ENCODE measurements around the gene CPSF4L. TPM values are rescaled to one million over a fixed set of nuclear protein-coding genes. Genes with fewer than 3 reads are reported as not detected.

Gene CPSF4L
- total and polyA plus RNA-seq, 11 donors, result not detected

GRCh38 chr17:73247726-73248125 lies 14.0 kb downstream of the CPSF4L start:
- DNase-seq (no peak), ATAC-seq (no peak)
- WGBS, 4 donors, result 91 to 96% (median 93%) methylated on average over 2 of the region's 2 CpGs
- H3K4me1 ChIP-seq, result no peaks in the 10 kb centered on the region
- H3K27me3 ChIP-seq, result no peaks in the 10 kb centered on the region
- peaks cover 0 to 63% (median 47%) of the 10 kb centered on the region in 9 donors for H3K36me3 ChIP-seq
- no peak for TF ChIP-seq POLR2A (IDR thresholded peaks at IDR 0.05)
- TF ChIP-seq, protein P1, sequence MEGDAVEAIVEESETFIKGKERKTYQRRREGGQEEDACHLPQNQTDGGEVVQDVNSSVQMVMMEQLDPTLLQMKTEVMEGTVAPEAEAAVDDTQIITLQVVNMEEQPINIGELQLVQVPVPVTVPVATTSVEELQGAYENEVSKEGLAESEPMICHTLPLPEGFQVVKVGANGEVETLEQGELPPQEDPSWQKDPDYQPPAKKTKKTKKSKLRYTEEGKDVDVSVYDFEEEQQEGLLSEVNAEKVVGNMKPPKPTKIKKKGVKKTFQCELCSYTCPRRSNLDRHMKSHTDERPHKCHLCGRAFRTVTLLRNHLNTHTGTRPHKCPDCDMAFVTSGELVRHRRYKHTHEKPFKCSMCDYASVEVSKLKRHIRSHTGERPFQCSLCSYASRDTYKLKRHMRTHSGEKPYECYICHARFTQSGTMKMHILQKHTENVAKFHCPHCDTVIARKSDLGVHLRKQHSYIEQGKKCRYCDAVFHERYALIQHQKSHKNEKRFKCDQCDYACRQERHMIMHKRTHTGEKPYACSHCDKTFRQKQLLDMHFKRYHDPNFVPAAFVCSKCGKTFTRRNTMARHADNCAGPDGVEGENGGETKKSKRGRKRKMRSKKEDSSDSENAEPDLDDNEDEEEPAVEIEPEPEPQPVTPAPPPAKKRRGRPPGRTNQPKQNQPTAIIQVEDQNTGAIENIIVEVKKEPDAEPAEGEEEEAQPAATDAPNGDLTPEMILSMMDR (IDR thresholded peaks at IDR 0.05), result peak in 5 of 12 donors; percentile 11 to 29 (median 20)
- intact Hi-C loops (cut with DNase I), result loop anchor here in 4 of 10 donors (5.0 to 10.0 kb wide), 3 partner anchors 50 to 523 kb away; no protein-coding TSS in a partner anchor
- H3K27ac ChIP-seq, result no peak overlapping the region
- H3K4me3 ChIP-seq, result no peak overlapping the region
- no peaks in the 10 kb centered on the region for H3K9me3 ChIP-seq

- ATAC-seq (no peak), DNase-seq (no peak)
- TF ChIP-seq, protein P1 (IDR thresholded peaks at IDR 0.05), result no peak
- no peak for TF ChIP-seq POLR2A (IDR thresholded peaks at IDR 0.05)
- peaks cover 0 to 84% (median 64%) of the 10 kb centered on the region in 9 donors for H3K36me3 ChIP-seq
- H3K4me3 ChIP-seq, result no peak overlapping the region
- no peak overlapping the region for H3K27ac ChIP-seq
- H3K9me3 ChIP-seq, result no peaks in the 10 kb centered on the region
- 53 to 63% (median 56%) methylated on average over 2 of the region's 2 CpGs for WGBS, 4 donors
- no peaks in the 10 kb centered on the region for H3K27me3 ChIP-seq
- intact Hi-C loops (cut with DNase I), result loop anchor here in 2 of 10 donors (10.0 kb wide), 1 partner anchor 516 kb away; no protein-coding TSS in a partner anchor
- H3K4me1 ChIP-seq, result peaks cover 0 to 33% (median 12%) of the 10 kb centered on the region in 12 donors
Observed at GRCh38 chr17:73240561-73240960, 21.1 kb downstream of the CPSF4L start.

DNA sequence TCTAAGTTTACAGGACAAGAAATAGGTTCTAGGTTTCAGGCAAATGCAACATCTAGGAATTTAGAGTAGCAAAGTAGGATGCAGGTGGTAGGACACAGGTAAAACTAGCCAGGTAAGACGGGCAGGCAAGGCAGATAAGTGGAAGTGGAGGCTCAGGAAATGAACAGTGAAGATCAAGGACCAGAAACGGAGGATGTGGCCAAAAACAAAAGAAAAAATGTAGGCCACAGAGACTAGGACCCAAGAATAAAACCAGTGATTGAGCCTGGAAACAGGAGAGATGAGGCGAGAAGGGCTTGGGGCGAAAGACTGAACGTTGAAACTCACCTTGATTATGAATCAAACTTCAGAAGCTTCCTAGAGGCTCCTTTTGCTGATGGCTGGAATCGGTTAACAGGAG lies 24.0 kb downstream of the CPSF4L start:
- TF ChIP-seq, protein P1 (IDR thresholded peaks at IDR 0.05), result no peak
- no peak for TF ChIP-seq POLR2A (IDR thresholded peaks at IDR 0.05)
- no peaks in the 10 kb centered on the region for H3K9me3 ChIP-seq
- intact Hi-C loops (cut with DNase I), result loop anchor here in 1 of 10 donors (5.0 kb wide), 1 partner anchor 500 kb away; no protein-coding TSS in a partner anchor
- DNase-seq (no peak), ATAC-seq (no peak)
- no peak overlapping the region for H3K4me3 ChIP-seq
- WGBS, 4 donors, result 69 to 75% (median 72%) methylated on average over 6 of the region's 6 CpGs
- peaks cover 0 to 62% (median 40%) of the 10 kb centered on the region in 9 donors for H3K36me3 ChIP-seq
- H3K27me3 ChIP-seq, result no peaks in the 10 kb centered on the region
- H3K27ac ChIP-seq, result no peak overlapping the region
- peaks cover 0 to 41% (median 18%) of the 10 kb centered on the region in 12 donors for H3K4me1 ChIP-seq

DNA sequence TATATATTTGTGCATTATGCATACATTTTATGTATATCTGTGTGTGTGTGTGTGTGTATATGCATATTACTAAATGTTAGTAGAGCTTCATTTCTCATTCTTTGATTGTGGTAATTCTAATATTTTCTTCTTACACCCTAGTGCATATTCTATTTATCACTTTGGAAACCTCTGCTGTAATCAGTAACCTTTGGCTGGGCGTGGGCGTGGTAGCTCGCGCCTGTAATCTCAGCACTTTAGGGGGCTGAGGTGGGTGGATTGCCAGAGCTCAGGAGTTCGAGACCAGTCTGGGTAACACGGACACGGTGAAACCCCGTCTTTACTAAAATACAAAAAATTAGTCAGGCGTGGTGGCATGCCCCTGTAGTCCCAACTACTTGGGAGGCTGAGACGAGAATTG lies 26.9 kb downstream of the CPSF4L start:
- WGBS, 4 donors, result 89 to 94% (median 89%) methylated on average over 10 of the region's 10 CpGs
- no peak for DNase-seq
- Histone ChIP-seq H3K27me3 (no peaks in the 10 kb centered on the region), H3K36me3 (peaks cover 0 to 40% (median 27%) of the 10 kb centered on the region in 9 donors), H3K9me3 (no peaks in the 10 kb centered on the region), H3K27ac (no peak overlapping the region), H3K4me1 (peaks cover 0 to 51% (median 27%) of the 10 kb centered on the region in 12 donors), H3K4me3 (no peak overlapping the region)
- intact Hi-C loops (cut with DNase I), result loop anchor here in 6 of 10 donors (5.0 kb wide), 4 partner anchors 37 to 507 kb away; partner anchors contain the start of gene COG1 (in 3 of the 6)
- TF ChIP-seq, protein P1 (IDR thresholded peaks at IDR 0.05), result no peak
- no peak for TF ChIP-seq POLR2A (IDR thresholded peaks at IDR 0.05)
- no peak for ATAC-seq

All from heart left ventricle (tissue), 16 donors.